ENCODE data around the gene STK35.
A peak's percentile ranks its signal among the peaks of the same experiment; 100 is the strongest.
"Not testable (repeated sequence)": the region's sequence is repeated elsewhere in the genome, so short reads cannot be mapped to it uniquely, and the experiment has no call there.

STK35 gene

DNA sequence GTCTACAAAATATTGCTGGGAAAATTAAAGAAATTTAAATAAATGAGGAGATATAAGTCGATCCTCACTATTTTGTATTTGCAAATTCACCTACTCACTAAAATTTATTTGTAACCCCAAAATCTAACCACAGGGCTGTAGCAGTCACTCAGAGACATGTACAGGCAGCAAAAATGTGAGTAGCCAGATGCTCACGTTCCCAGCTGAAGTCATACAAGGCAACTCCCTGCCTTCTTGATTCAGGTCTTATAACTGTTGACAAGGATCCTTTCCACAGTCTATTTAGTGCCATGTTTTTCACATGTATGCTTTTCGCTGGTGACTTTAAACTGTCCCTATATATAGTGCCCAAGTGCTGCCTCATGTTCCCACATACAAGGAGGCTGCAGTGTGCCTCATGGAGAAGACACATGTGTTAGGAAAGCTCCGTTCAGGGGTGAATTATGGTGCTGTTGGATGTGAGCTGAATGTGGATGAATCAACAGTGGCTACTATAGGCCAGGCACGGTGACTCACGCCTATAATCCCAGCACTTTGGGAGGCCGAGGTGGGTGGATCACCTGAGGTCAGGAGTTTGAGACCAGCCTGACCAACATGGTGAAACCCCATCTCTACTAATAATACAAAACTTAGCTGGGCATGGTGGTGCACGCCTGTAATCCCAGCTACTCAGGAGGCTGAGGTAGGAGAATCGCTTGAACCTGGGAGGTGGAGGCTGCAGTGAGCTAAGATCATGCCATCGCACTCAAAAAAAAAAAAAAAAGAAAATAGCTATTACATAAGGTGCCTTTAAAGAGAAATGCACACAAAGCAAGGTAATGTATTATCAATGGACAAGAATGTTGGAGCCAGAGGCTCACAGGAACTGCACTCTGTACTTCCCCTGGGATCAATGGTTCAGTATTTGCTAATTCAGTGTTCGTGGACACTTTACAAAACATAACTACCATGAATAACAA, 55.3 kb downstream of the STK35 start:
- DNase-seq (ENCODE audit: low read depth in 4 of 4, low spot score in 1 of 4) = no peak

- no peak for DNase-seq (ENCODE audit: low read depth in 4 of 4, low spot score in 1 of 4)
Observed at GRCh38 chr20:2162125-2162822, 60.6 kb downstream of the STK35 start.

GRCh38 chr20:2162823-2163166, 61.2 kb downstream of the STK35 start:
- DNase-seq (ENCODE audit: low read depth in 4 of 4, low spot score in 1 of 4) = no peak

GRCh38 chr20:2163312-2163711, 61.7 kb downstream of the STK35 start:
- DNase-seq (ENCODE audit: low read depth in 4 of 4, low spot score in 1 of 4) = no peak

DNA sequence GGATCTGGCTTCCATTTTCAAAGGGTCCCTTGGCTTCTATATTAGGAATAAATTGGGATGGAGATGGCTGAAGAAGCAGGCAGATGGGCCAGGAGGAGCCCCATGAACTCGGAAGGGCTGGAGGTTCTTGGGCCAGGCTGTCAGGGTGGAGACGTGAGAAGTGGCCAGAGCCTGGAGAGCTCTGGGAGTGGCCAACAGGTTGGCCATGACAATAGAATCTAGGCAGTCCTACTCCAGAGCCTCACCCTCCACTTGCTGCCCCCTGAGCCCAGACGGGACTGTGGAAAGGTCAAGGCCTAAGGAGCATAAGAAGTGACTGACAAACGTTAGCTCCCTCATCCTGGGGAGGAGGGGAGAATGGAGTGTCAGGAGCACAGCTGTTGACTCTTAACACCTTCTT, 62.1 kb downstream of the STK35 start:
- no peak for DNase-seq (ENCODE audit: low read depth in 4 of 4, low spot score in 1 of 4)

- no peak for DNase-seq (ENCODE audit: low read depth in 4 of 4, low spot score in 1 of 4)
Observed at GRCh38 chr20:2164421-2164820, 62.8 kb downstream of the STK35 start.

GRCh38 chr20:2164966-2165365, 63.3 kb downstream of the STK35 start:
- DNase-seq (ENCODE audit: low read depth in 4 of 4, low spot score in 1 of 4) = no peak

DNA sequence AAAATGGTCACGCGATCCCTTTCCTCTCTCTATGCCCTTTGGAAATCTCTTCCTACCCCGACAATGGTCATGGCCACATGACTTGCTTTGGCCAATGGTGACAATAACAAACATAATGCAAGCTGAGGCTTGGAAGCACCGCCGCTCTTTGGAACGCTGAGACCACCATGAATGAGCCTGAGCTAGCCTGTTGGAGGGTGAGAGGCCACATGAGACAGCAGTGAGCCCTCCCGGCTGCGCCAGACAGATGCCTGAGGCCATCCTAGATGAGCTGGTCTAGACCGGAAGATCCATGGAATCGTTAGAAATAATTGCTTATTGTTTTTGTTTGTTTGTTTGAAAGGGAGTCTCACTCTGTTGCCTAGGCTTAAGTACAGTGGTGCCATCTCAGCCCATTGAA, 64.2 kb downstream of the STK35 start:
- DNase-seq (ENCODE audit: low read depth in 4 of 4, low spot score in 1 of 4) = no peak

GRCh38 chr20:2167112-2167511, 65.5 kb downstream of the STK35 start:
- no peak for DNase-seq (ENCODE audit: low read depth in 4 of 4, low spot score in 1 of 4)

DNA sequence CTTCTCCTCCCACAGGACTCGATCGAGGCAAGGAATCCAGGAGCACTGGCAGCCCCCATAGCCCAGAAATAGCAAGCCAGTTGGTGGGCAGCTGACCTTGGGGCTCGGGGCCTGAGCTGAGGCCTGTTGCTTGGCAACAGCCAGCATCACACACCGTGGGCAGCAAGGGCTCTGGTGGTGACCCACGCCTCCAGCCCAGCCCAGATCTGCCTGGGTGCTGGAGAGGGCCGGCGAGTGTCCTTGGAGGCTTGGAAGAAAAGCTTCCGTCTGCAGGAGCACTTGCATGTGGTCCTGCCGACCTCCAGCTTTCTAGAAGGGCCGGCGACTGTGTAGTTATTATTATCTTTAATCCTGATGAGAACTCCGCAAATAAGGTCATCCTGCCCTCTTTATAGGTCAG, 67.3 kb downstream of the STK35 start:
- no peak for DNase-seq (ENCODE audit: low read depth in 4 of 4, low spot score in 1 of 4)

GRCh38 chr20:2169456-2170088, 67.9 kb downstream of the STK35 start:
- DNase-seq (ENCODE audit: low read depth in 4 of 4, low spot score in 1 of 4) = no peak

- DNase-seq (ENCODE audit: low read depth in 4 of 4, low spot score in 1 of 4) = no peak
Observed at GRCh38 chr20:2170404-2170803, 68.8 kb downstream of the STK35 start.

- DNase-seq (ENCODE audit: low read depth in 4 of 4, low spot score in 1 of 4) = no peak
Observed at GRCh38 chr20:2171266-2171790, 69.7 kb downstream of the STK35 start.

DNA sequence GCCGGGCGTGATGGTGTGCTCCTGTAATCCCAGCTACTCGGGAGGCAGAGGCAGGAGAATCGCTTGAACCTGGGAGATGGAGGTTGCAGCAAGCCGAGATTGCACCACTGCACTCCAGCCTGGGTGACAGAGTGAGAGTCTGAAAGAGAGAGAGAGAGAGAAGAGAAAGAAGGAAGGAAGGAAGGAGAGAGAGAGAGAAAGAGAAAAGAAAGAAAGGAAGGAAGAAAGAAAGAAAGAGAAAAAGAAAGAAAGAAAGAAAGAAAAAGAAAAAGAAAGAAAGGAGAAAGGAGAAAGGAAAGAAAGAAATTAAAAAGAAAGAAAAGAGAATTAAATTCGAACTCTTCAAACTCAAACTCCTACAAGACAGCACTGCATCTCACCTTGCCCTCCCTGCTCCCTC, 70.2 kb downstream of the STK35 start:
- not testable (repeated sequence) for DNase-seq (ENCODE audit: low read depth in 4 of 4, low spot score in 1 of 4)

DNA sequence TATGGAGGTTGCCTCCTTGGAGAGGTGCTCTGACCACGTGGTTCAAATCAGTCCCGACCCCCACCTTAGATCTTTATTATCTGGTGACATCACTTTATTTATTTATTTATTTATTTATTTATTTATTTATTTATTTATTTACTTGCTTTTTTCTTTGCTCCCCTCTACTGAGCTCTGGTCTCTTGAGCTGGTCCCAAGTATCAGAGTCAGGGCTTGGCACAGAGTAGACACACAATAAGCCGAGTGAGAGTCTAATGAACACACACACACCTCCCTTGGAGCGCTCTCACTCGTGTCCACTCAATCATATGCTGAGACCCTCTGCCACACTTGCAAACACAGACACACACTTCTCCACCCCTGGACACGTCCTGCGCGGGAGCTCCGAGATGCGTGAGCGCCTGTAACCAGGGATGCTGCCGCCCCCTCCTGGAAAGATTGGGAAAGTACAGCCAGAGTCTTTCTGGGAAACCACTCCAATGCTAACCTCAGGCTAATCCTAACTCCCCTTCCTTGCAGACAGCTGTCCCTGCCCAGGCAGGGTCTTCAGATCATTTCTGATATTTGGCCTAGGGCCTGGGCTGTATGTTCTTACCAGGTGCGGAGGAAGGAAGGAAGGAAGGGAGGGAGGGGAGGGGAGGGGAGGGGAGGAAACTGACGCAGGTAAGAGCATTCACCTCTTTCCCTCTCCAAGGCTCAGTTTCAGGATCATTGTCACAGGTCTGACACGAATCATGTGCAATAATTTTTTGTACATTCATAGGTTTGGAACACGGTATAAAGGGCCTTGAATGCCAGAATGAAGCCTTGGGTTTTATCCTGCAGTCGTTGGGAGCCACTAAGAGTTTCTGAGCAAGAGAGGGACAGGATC, 70.9 kb downstream of the STK35 start:
- peak; percentile 46 to 48 (median 46) for DNase-seq (ENCODE audit: low read depth in 4 of 4, low spot score in 1 of 4)

DNA sequence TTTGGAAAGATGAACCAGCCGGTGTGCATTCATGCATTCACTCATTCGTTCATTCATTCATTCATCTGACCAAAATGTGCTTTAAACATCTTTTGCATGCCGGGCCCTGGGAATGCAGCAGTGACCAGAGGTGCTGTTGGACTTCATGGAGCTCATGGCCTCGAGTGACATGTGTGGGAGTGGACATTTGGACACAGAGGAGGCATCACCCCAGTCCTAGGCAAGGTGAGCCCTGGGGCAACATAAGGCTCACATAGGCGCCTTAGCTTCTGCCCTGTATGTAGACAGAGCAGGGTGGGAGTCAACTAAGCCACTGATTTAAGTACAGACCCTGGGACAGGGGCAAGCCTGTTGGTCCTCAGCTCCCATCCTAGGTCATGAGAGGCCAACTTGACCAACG, 71.6 kb downstream of the STK35 start:
- no peak for DNase-seq (ENCODE audit: low read depth in 4 of 4, low spot score in 1 of 4)

DNA sequence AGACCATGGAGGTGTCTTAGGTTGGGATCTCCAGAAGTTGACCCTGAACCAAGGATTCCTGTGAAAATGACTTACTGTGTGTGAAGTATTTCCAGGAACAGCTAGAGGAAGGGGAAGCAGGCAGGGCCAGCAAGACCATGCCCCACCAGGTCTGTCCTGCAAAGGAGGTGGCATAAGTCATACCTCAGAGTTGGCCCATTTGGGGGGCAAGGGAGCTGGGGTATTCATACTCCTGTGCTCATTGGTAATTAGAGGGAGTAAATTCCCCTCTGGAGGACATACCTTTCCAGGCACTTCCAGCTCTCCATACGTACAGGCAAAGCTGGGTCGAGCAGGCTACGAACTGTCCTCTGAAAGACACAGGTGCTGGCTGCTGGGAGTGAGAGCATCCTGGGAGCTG, 72.4 kb downstream of the STK35 start:
- DNase-seq (ENCODE audit: low read depth in 4 of 4, low spot score in 1 of 4) = no peak

DNA sequence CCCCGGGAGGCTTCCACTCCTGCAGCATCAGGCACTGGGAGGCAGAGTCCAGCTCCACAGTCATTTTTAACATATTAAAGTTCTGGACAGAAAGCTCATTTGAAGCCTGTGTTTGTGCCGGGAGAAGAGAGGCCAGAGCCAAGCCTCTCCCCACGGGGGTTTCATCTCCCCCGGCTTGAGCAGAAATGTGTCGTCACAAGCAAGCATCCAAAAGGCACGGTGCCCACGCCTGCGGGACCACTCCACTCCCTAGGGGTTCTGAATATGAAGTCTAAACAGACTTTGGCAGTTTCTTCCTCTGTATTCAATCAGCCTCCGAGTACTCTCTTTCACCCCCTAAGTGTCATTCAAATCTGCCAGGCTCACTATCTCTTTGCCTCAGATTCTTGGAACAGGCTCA, 75.3 kb downstream of the STK35 start:
- DNase-seq (ENCODE audit: low read depth in 4 of 4, low spot score in 1 of 4) = no peak

DNA sequence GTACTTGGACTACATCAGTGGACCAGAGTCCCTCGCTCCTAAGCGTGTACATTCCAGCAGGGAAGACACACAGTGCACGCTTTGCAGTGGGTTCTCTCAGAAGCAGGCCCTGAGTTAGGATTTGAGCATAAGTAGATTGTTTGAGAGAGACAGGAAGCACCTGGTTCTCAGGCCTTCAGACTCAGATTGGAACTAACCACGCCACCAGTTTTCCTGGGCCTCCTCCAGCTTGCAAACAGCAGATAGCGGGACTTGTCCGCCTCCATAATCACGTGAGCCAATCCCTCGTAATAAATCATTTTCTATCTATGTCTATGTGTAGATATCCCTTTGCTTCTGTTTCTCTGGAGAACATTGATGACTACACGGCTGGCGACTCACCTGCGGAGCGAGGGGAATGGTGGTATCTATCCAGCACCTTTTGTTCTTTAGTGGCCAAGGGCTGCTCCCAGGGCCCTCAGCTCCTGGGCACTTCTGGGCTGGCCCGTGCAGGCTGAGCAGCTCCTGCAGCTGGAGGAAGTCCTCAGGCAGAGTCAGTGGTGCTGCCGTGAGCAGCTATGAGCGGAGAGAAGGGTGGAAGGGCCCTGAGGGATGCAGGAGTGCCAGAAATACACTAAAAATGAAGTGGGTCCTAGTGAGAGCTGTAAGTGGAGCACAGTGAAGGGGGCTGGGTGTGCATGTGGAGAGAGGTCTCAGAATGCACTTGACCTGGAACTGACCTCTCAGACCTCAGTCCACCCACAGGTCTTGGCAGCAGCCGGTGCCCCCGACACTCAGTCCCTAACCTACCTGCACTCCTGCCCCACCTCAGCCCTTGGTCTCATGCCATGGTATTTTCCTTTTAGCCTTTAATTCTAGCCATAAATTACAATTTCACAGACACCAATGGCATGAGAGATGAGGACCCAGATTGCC, 76.9 kb downstream of the STK35 start:
- no peak for DNase-seq (ENCODE audit: low read depth in 4 of 4, low spot score in 1 of 4)

- no peak for DNase-seq (ENCODE audit: low read depth in 4 of 4, low spot score in 1 of 4)
Observed at GRCh38 chr20:2179233-2179580, 77.6 kb downstream of the STK35 start.

All from stimulated activated CD4-positive, alpha-beta T cell treated with anti-CD3 and anti-CD28 coated beads, Interleukin-1b, Interleukin-23, amount 100 ng/mL, for 24 hours (primary cell).